Loucy (cell line): ENCODE measurements around the gene KL.

Source experiments
- CTCF ChIP-seq: fragments of 200-600 bp; sonication (generic); conservative IDR thresholded peaks from 2 replicates; pipeline ENCODE4 v1.5.1; 2014; ENCODE audit warnings: mild to moderate bottlenecking, antibody characterized with exemption, low read length
- EZH2phosphoT487 ChIP-seq: fragments of 200-600 bp; IDR thresholded peaks from 2 replicates; pipeline ENCODE4 v1.6.1; 2018; ENCODE audit warnings: antibody characterized with exemption, mild to moderate bottlenecking, moderate library complexity, borderline replicate concordance

DNA sequence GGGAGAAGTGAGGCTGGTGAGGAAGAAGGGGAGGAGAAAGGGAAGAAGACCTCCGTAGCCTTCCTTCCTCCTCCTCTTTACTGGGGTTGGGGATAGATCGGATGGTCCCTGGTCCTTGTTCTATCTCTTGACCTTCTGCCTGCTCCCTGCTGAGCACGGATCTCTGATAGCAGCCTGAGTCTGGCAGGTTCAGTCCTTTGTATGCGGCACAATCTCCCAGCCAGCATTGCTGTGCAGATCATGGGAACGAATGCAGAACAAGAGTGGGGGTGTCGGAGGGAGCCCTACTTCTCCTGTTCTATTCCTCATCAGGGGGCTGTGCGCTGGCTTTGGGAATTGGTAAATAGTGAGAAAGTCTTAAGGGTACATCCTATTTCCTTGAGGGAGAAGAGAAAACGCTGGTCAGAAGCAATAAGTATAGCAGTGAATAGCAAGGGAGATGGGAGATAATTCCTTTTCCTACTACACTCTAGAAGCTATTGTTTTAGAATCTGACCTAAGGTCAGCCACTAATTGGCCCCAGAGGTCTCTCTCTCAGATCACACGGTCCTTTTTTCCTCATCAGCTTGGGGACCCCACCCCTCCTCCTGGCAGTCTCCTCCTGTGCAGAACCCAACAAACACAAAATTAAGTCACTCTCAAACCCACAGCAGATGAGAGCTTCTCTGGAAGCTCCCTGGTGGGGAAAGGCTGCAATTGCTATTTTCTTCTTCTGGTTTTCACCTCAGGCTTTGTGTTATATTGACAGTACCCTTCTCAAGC is 41.0 kb downstream of the KL start:
- TF ChIP-seq CTCF (peak; percentile 57), EZH2phosphoT487 (no peak)
